ENCODE measurements around the gene SND1.

The SND1 gene

GRCh38 chr7:128131115-128131514 is 479.1 kb downstream of the SND1 start:
- no peak for DNase-seq

GRCh38 chr7:128131731-128132130 is 479.7 kb downstream of the SND1 start:
- DNase-seq, result no peak

GRCh38 chr7:128132426-128133069 is 480.6 kb downstream of the SND1 start:
- DNase-seq, result no peak

GRCh38 chr7:128135159-128135514 is 483.1 kb downstream of the SND1 start:
- no peak for DNase-seq

GRCh38 chr7:128135515-128136214 is 483.7 kb downstream of the SND1 start:
- DNase-seq, result peak; percentile 56

GRCh38 chr7:128136215-128136597 is 484.2 kb downstream of the SND1 start:
- peak; percentile 56 for DNase-seq

- no peak for DNase-seq
Observed at GRCh38 chr7:128137181-128137580, 485.2 kb downstream of the SND1 start.

GRCh38 chr7:128139406-128139805 is 487.4 kb downstream of the SND1 start:
- no peak for DNase-seq

- no peak for DNase-seq
Observed at GRCh38 chr7:128141683-128142195, 489.7 kb downstream of the SND1 start.
